Measurements from ENCODE around the gene TSPAN8.
"Not testable (repeated sequence)": the region's sequence is repeated elsewhere in the genome, so short reads cannot be mapped to it uniquely, and the experiment has no call there.

Gene TSPAN8

GRCh38 chr12:71158361-71158882, 623 bp upstream of the TSPAN8 start:
- Histone ChIP-seq H2BK5ac (ENCODE audit: low read length) (no peak overlapping the region), H3K23ac (ENCODE audit: low read length) (no peak overlapping the region), H4K5ac (ENCODE audit: low read length) (no peak overlapping the region), H3K9ac (ENCODE audit: low read length) (no peak overlapping the region), H3K4me1 (ENCODE audit: control insufficient read depth, low read depth, low read length) (no peaks in the 10 kb centered on the region), H2AK5ac (ENCODE audit: low read length) (no peak overlapping the region), H2BK15ac (replicated peaks; ENCODE audit: low read depth) (no peak overlapping the region), H3K4me2 (ENCODE audit: low read length) (no peak overlapping the region), H3K18ac (ENCODE audit: low read length) (no peak overlapping the region), H3K4me3 (ENCODE audit: low read length) (no peak overlapping the region), H3K79me1 (ENCODE audit: low read length) (no peaks in the 10 kb centered on the region), H2BK120ac (ENCODE audit: low read depth, low read length) (no peak overlapping the region), H3K79me2 (ENCODE audit: control insufficient read depth, insufficient read depth, low read length) (no peaks in the 10 kb centered on the region), H3K27ac (ENCODE audit: low read depth, low read length) (no peak overlapping the region), H3K56ac (ENCODE audit: low read length) (no peak overlapping the region), H3K27me3 (ENCODE audit: insufficient read depth, low read length, poor library complexity) (no peaks in the 10 kb centered on the region), H3K36me3 (ENCODE audit: control insufficient read depth, insufficient read depth, low read length) (no peaks in the 10 kb centered on the region), H4K8ac (ENCODE audit: low read depth, low read length) (no peak overlapping the region), H3K4ac (ENCODE audit: low read depth, low read length) (no peak overlapping the region)
- no CpG with 5 or more reads among the region's 4 CpGs for WGBS (ENCODE audit: extremely low coverage, insufficient coverage, low lambda C conversion rate)
- no peak for DNase-seq

- no peak overlapping the region for H3K4ac ChIP-seq (ENCODE audit: low read depth, low read length)
- no peaks in the 10 kb centered on the region for H3K79me2 ChIP-seq (ENCODE audit: control insufficient read depth, insufficient read depth, low read length)
- H3K56ac ChIP-seq (ENCODE audit: low read length), result no peak overlapping the region
- H3K4me1 ChIP-seq (ENCODE audit: control insufficient read depth, low read depth, low read length), result no peaks in the 10 kb centered on the region
- no peak overlapping the region for H3K4me2 ChIP-seq (ENCODE audit: low read length)
- no peak overlapping the region for H3K4me3 ChIP-seq (ENCODE audit: low read length)
- no CpG with 5 or more reads among the region's 4 CpGs for WGBS (ENCODE audit: extremely low coverage, insufficient coverage, low lambda C conversion rate)
- no peak overlapping the region for H2AK5ac ChIP-seq (ENCODE audit: low read length)
- H3K27ac ChIP-seq (ENCODE audit: low read depth, low read length), result no peak overlapping the region
- no peaks in the 10 kb centered on the region for H3K79me1 ChIP-seq (ENCODE audit: low read length)
- H4K5ac ChIP-seq (ENCODE audit: low read length), result no peak overlapping the region
- H3K23ac ChIP-seq (ENCODE audit: low read length), result no peak overlapping the region
- H3K27me3 ChIP-seq (ENCODE audit: insufficient read depth, low read length, poor library complexity), result no peaks in the 10 kb centered on the region
- H2BK120ac ChIP-seq (ENCODE audit: low read depth, low read length), result no peak overlapping the region
- H3K18ac ChIP-seq (ENCODE audit: low read length), result no peak overlapping the region
- H2BK5ac ChIP-seq (ENCODE audit: low read length), result no peak overlapping the region
- H2BK15ac ChIP-seq (replicated peaks; ENCODE audit: low read depth), result no peak overlapping the region
- H3K9ac ChIP-seq (ENCODE audit: low read length), result no peak overlapping the region
- H4K8ac ChIP-seq (ENCODE audit: low read depth, low read length), result no peak overlapping the region
- no peaks in the 10 kb centered on the region for H3K36me3 ChIP-seq (ENCODE audit: control insufficient read depth, insufficient read depth, low read length)
- DNase-seq, result no peak
Measured at GRCh38 chr12:71155225-71155624, 2.6 kb downstream of the TSPAN8 start.

GRCh38 chr12:71152851-71153250, 4.9 kb downstream of the TSPAN8 start:
- Histone ChIP-seq H2BK120ac (ENCODE audit: low read depth, low read length) (no peak overlapping the region), H3K79me1 (ENCODE audit: low read length) (no peaks in the 10 kb centered on the region), H3K18ac (ENCODE audit: low read length) (no peak overlapping the region), H3K56ac (ENCODE audit: low read length) (no peak overlapping the region), H3K27ac (ENCODE audit: low read depth, low read length) (no peak overlapping the region), H3K4ac (ENCODE audit: low read depth, low read length) (no peak overlapping the region), H3K4me2 (ENCODE audit: low read length) (no peak overlapping the region), H3K9ac (ENCODE audit: low read length) (no peak overlapping the region), H3K79me2 (ENCODE audit: control insufficient read depth, insufficient read depth, low read length) (no peaks in the 10 kb centered on the region), H3K4me3 (ENCODE audit: low read length) (no peak overlapping the region), H4K8ac (ENCODE audit: low read depth, low read length) (no peak overlapping the region), H4K5ac (ENCODE audit: low read length) (no peak overlapping the region), H2AK5ac (ENCODE audit: low read length) (no peak overlapping the region), H3K36me3 (ENCODE audit: control insufficient read depth, insufficient read depth, low read length) (no peaks in the 10 kb centered on the region), H3K27me3 (ENCODE audit: insufficient read depth, low read length, poor library complexity) (no peaks in the 10 kb centered on the region), H3K4me1 (ENCODE audit: control insufficient read depth, low read depth, low read length) (no peaks in the 10 kb centered on the region), H3K23ac (ENCODE audit: low read length) (no peak overlapping the region), H2BK15ac (replicated peaks; ENCODE audit: low read depth) (no peak overlapping the region), H2BK5ac (ENCODE audit: low read length) (no peak overlapping the region)
- no peak for DNase-seq
- whole genome bisulfite sequencing (ENCODE audit: extremely low coverage, insufficient coverage, low lambda C conversion rate), result no CpG with 5 or more reads among the region's 5 CpGs

GRCh38 chr12:71150041-71150440, 7.8 kb downstream of the TSPAN8 start:
- no CpG with 5 or more reads among the region's 5 CpGs for WGBS (ENCODE audit: extremely low coverage, insufficient coverage, low lambda C conversion rate)
- not testable (repeated sequence) for H2BK5ac ChIP-seq (ENCODE audit: low read length); H3K27ac ChIP-seq (ENCODE audit: low read depth, low read length); H2BK15ac ChIP-seq (replicated peaks; ENCODE audit: low read depth); H3K23ac ChIP-seq (ENCODE audit: low read length); H2AK5ac ChIP-seq (ENCODE audit: low read length); H4K5ac ChIP-seq (ENCODE audit: low read length); H3K27me3 ChIP-seq (ENCODE audit: insufficient read depth, low read length, poor library complexity); H3K4me1 ChIP-seq (ENCODE audit: control insufficient read depth, low read depth, low read length); H3K36me3 ChIP-seq (ENCODE audit: control insufficient read depth, insufficient read depth, low read length); DNase-seq; H3K79me1 ChIP-seq (ENCODE audit: low read length); H2BK120ac ChIP-seq (ENCODE audit: low read depth, low read length); H3K9ac ChIP-seq (ENCODE audit: low read length); H3K4me2 ChIP-seq (ENCODE audit: low read length); H3K79me2 ChIP-seq (ENCODE audit: control insufficient read depth, insufficient read depth, low read length); H3K56ac ChIP-seq (ENCODE audit: low read length); H3K4me3 ChIP-seq (ENCODE audit: low read length); H3K18ac ChIP-seq (ENCODE audit: low read length); H4K8ac ChIP-seq (ENCODE audit: low read depth, low read length); H3K4ac ChIP-seq (ENCODE audit: low read depth, low read length)

GRCh38 chr12:71144682-71145081, 13.1 kb downstream of the TSPAN8 start:
- no peak for DNase-seq
- no peak overlapping the region for H3K23ac ChIP-seq (ENCODE audit: low read length)
- no peaks in the 10 kb centered on the region for H3K79me2 ChIP-seq (ENCODE audit: control insufficient read depth, insufficient read depth, low read length)
- no CpG with 5 or more reads among the region's 1 CpG for WGBS (ENCODE audit: extremely low coverage, insufficient coverage, low lambda C conversion rate)
- no peak overlapping the region for H3K56ac ChIP-seq (ENCODE audit: low read length)
- H4K5ac ChIP-seq (ENCODE audit: low read length), result no peak overlapping the region
- H3K36me3 ChIP-seq (ENCODE audit: control insufficient read depth, insufficient read depth, low read length), result no peaks in the 10 kb centered on the region
- no peak overlapping the region for H3K4ac ChIP-seq (ENCODE audit: low read depth, low read length)
- H3K27me3 ChIP-seq (ENCODE audit: insufficient read depth, low read length, poor library complexity), result no peaks in the 10 kb centered on the region
- H2BK15ac ChIP-seq (replicated peaks; ENCODE audit: low read depth), result no peak overlapping the region
- no peak overlapping the region for H2BK5ac ChIP-seq (ENCODE audit: low read length)
- no peaks in the 10 kb centered on the region for H3K79me1 ChIP-seq (ENCODE audit: low read length)
- no peak overlapping the region for H4K8ac ChIP-seq (ENCODE audit: low read depth, low read length)
- no peak overlapping the region for H2BK120ac ChIP-seq (ENCODE audit: low read depth, low read length)
- no peak overlapping the region for H3K4me3 ChIP-seq (ENCODE audit: low read length)
- H3K4me2 ChIP-seq (ENCODE audit: low read length), result no peak overlapping the region
- no peak overlapping the region for H3K27ac ChIP-seq (ENCODE audit: low read depth, low read length)
- H2AK5ac ChIP-seq (ENCODE audit: low read length), result no peak overlapping the region
- H3K4me1 ChIP-seq (ENCODE audit: control insufficient read depth, low read depth, low read length), result peaks cover 3% of the 10 kb centered on the region
- H3K9ac ChIP-seq (ENCODE audit: low read length), result no peak overlapping the region
- no peak overlapping the region for H3K18ac ChIP-seq (ENCODE audit: low read length)

- H3K79me2 ChIP-seq (ENCODE audit: control insufficient read depth, insufficient read depth, low read length), result no peaks in the 10 kb centered on the region
- WGBS (ENCODE audit: extremely low coverage, insufficient coverage, low lambda C conversion rate), result no CpG with 5 or more reads among the region's 5 CpGs
- H3K27me3 ChIP-seq (ENCODE audit: insufficient read depth, low read length, poor library complexity), result no peaks in the 10 kb centered on the region
- no peak overlapping the region for H4K5ac ChIP-seq (ENCODE audit: low read length)
- no peak overlapping the region for H3K4me3 ChIP-seq (ENCODE audit: low read length)
- H3K4me2 ChIP-seq (ENCODE audit: low read length), result no peak overlapping the region
- H3K56ac ChIP-seq (ENCODE audit: low read length), result no peak overlapping the region
- no peak overlapping the region for H3K23ac ChIP-seq (ENCODE audit: low read length)
- H3K4ac ChIP-seq (ENCODE audit: low read depth, low read length), result no peak overlapping the region
- no peaks in the 10 kb centered on the region for H3K79me1 ChIP-seq (ENCODE audit: low read length)
- H2AK5ac ChIP-seq (ENCODE audit: low read length), result no peak overlapping the region
- H4K8ac ChIP-seq (ENCODE audit: low read depth, low read length), result no peak overlapping the region
- H3K9ac ChIP-seq (ENCODE audit: low read length), result no peak overlapping the region
- no peak overlapping the region for H3K27ac ChIP-seq (ENCODE audit: low read depth, low read length)
- H2BK15ac ChIP-seq (replicated peaks; ENCODE audit: low read depth), result no peak overlapping the region
- H2BK5ac ChIP-seq (ENCODE audit: low read length), result no peak overlapping the region
- no peak overlapping the region for H3K18ac ChIP-seq (ENCODE audit: low read length)
- H3K4me1 ChIP-seq (ENCODE audit: control insufficient read depth, low read depth, low read length), result peaks cover 3% of the 10 kb centered on the region
- no peak for DNase-seq
- H2BK120ac ChIP-seq (ENCODE audit: low read depth, low read length), result no peak overlapping the region
- no peaks in the 10 kb centered on the region for H3K36me3 ChIP-seq (ENCODE audit: control insufficient read depth, insufficient read depth, low read length)
Measured at GRCh38 chr12:71142956-71143355, 14.8 kb downstream of the TSPAN8 start.
